Measurements from ENCODE around the gene RTN4R. TPM values are rescaled to one million over a fixed set of nuclear protein-coding genes. Genes with fewer than 3 reads are reported as not detected.

Gene RTN4R
- total RNA-seq, 1 experiment from 2014 or later = 11.1 TPM

- Mint-ChIP-seq H3K4me3 (ENCODE audit: unreplicated experiment) (no peak overlapping the region), H3K27me3 (ENCODE audit: insufficient read depth, unreplicated experiment) (no peaks in the 10 kb centered on the region), H3K27ac (ENCODE audit: unreplicated experiment) (no peak overlapping the region), H3K4me1 (ENCODE audit: low read depth, unreplicated experiment) (no peaks in the 10 kb centered on the region), H3K9me3 (ENCODE audit: unreplicated experiment) (no peaks in the 10 kb centered on the region), H3K36me3 (ENCODE audit: insufficient read depth, unreplicated experiment) (no peaks in the 10 kb centered on the region)
- ChIA-PET POLR2A (no interaction called here), CTCF (no interaction called here)
- Histone ChIP-seq H3K27me3 (replicated peaks; ENCODE audit: control insufficient read depth, insufficient read depth, low read length) (no peaks in the 10 kb centered on the region), H3K4me1 (no peaks in the 10 kb centered on the region), H3K9me3 (no peaks in the 10 kb centered on the region), H3K4me3 (ENCODE audit: low read depth, low read length) (no peak overlapping the region), H3K36me3 (ENCODE audit: control insufficient read depth, insufficient read depth, low read length) (no peaks in the 10 kb centered on the region)
- intact Hi-C loops (cut with micrococcal nuclease; ENCODE audit: unreplicated experiment) = no loop called here
- no peak for DNase-seq
- no TSS peak for BruUV-seq (replicated peaks)
- no peak for TF ChIP-seq CTCF (IDR thresholded peaks at IDR 0.05; ENCODE audit: insufficient read depth in 1 of 2, low read depth in 1 of 2, low read length in 1 of 2, severe bottlenecking in 1 of 2, unreplicated experiment in 1 of 2)
These were observed 35.3 kb downstream of the RTN4R start for GRCh38 chr22:20232781-20233180.

- no peaks in the 10 kb centered on the region for H3K27me3 Mint-ChIP-seq (ENCODE audit: insufficient read depth, unreplicated experiment)
- CTCF ChIA-PET = no interaction called here
- H3K4me3 Mint-ChIP-seq (ENCODE audit: unreplicated experiment) = no peak overlapping the region
- intact Hi-C loops (cut with micrococcal nuclease; ENCODE audit: unreplicated experiment) = no loop called here
- no peak for DNase-seq
- no peaks in the 10 kb centered on the region for H3K9me3 Mint-ChIP-seq (ENCODE audit: unreplicated experiment)
- H3K36me3 Mint-ChIP-seq (ENCODE audit: insufficient read depth, unreplicated experiment) = no peaks in the 10 kb centered on the region
- Histone ChIP-seq H3K9me3 (no peaks in the 10 kb centered on the region), H3K27me3 (replicated peaks; ENCODE audit: control insufficient read depth, insufficient read depth, low read length) (no peaks in the 10 kb centered on the region), H3K4me3 (ENCODE audit: low read depth, low read length) (no peak overlapping the region), H3K36me3 (ENCODE audit: control insufficient read depth, insufficient read depth, low read length) (no peaks in the 10 kb centered on the region), H3K4me1 (no peaks in the 10 kb centered on the region)
- no TSS peak for BruUV-seq (replicated peaks)
- POLR2A ChIA-PET = no interaction called here
- no peaks in the 10 kb centered on the region for H3K4me1 Mint-ChIP-seq (ENCODE audit: low read depth, unreplicated experiment)
- H3K27ac Mint-ChIP-seq (ENCODE audit: unreplicated experiment) = no peak overlapping the region
- no peak for TF ChIP-seq CTCF (IDR thresholded peaks at IDR 0.05; ENCODE audit: insufficient read depth in 1 of 2, low read depth in 1 of 2, low read length in 1 of 2, severe bottlenecking in 1 of 2, unreplicated experiment in 1 of 2)
These were observed 35.9 kb downstream of the RTN4R start for GRCh38 chr22:20232237-20232598.

- H3K36me3 ChIP-seq (ENCODE audit: control insufficient read depth, insufficient read depth, low read length) = no peaks in the 10 kb centered on the region
- H3K4me1 ChIP-seq = no peaks in the 10 kb centered on the region
- no TSS peak for BruUV-seq (replicated peaks)
- Mint-ChIP-seq H3K27ac (ENCODE audit: unreplicated experiment) (no peak overlapping the region), H3K36me3 (ENCODE audit: insufficient read depth, unreplicated experiment) (no peaks in the 10 kb centered on the region), H3K9me3 (ENCODE audit: unreplicated experiment) (no peaks in the 10 kb centered on the region), H3K4me1 (ENCODE audit: low read depth, unreplicated experiment) (no peaks in the 10 kb centered on the region), H3K4me3 (ENCODE audit: unreplicated experiment) (no peak overlapping the region), H3K27me3 (ENCODE audit: insufficient read depth, unreplicated experiment) (no peaks in the 10 kb centered on the region)
- DNase-seq = no peak
- ChIA-PET POLR2A (no interaction called here), CTCF (no interaction called here)
- no peak for TF ChIP-seq CTCF (IDR thresholded peaks at IDR 0.05; ENCODE audit: insufficient read depth in 1 of 2, low read depth in 1 of 2, low read length in 1 of 2, severe bottlenecking in 1 of 2, unreplicated experiment in 1 of 2)
- H3K9me3 ChIP-seq = no peaks in the 10 kb centered on the region
- H3K4me3 ChIP-seq (ENCODE audit: low read depth, low read length) = no peak overlapping the region
- intact Hi-C loops (cut with micrococcal nuclease; ENCODE audit: unreplicated experiment) = no loop called here
- H3K27me3 ChIP-seq (replicated peaks; ENCODE audit: control insufficient read depth, insufficient read depth, low read length) = no peaks in the 10 kb centered on the region
These were observed 36.4 kb downstream of the RTN4R start for GRCh38 chr22:20231514-20232236.

Data from Caco-2 (cell line).